ENCODE measurements around the gene RNF123. TPM values are rescaled to one million over a fixed set of nuclear protein-coding genes. Genes with fewer than 3 reads are reported as not detected.

Gene RNF123
- 21.3 and 22.3 TPM in 2 replicates for total RNA-seq

DNA sequence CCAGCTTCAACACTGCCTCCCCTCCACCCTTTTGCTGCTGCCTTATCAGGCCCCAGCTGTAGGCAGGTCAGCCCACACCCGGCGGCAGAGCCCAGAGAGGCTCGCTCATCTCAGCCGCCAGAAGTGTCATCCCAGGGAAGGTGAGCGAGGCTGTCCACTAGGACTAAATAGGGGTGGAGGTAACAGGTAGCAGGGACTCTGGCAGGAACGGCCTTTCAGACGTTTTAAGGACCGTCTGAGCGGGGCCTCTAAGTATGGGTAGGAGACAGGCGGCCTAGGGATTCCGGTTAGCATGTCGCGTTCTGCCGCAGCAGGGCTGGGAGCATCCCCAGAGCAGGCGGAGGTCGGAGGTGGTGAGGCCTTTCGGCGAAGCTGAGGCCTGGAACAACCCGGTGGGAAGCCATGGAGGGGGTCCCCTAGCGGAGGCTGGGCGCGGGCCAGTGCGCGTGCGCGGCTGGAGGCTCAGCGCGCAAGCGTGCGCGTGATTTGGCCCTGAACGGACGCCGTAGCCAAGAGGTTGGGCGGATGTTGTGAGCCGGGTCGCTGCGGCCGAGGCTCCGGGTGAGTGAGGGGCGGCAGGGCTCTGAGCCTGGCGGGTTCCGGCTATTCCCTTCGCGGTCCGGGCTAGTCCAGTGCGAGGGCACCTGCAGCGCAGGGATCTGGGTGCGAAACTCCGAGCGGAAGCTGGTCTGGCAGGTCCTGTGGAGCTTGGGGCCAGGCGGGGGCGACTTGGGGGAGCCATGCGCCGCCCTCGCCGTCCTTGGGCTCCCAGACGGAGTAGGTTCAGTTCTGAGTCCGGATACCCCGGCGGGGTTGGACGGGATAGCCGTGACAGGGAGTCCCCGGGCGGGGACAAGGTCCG, at the start of gene RNF123, which contains the start of gene MST1:
TSS of gene RNF123 (plus strand) at position 512 of the 862 bp plus-strand sequence. CDS start 1,609 bp downstream, outside the sequence.
TSS of gene MST1 (minus strand) at position 429 of the 862 bp plus-strand sequence. CDS start 783 bp downstream, outside the sequence.

DNA sequence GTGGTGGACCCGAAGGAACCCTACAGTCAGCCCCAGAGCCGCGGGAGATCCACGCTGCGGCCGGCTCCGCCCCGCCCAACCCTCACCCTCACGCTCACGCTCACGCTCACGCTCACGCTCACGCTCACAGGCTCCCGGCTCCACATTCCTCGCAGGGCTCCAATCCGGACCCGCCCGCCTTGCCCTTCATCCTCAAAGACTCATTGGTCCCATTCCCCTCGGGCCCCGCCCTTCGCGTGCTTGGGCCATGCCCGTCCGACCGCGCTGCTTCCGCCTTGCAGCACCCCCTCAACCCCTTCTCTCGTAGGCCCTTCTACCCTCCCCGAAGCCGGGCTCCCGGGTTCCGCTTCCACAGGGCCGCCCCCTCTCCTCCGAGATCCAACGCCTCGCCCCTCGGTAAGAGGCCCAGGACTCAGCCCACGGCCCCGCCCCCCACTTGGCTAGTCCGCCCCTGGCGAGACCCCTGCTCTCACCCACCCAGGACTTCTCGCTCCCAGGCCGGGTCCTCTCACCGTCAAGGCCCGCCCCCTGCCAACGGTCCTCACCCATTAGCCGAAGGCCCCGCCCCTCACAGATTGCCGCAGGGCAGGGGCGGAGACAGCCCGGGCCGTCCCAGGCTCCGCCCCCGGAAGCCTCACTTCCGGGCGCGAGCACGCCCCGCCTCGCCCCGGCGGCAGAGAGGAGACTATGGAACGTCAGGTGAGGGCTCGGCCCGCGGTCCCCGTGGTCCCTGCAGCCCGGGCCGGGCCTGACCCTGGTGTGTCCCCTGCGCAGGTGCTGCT, 15.5 kb upstream of the RNF123 start, which contains the start of gene APEH:
TSS of gene APEH (plus strand) at position 637 of the 782 bp plus-strand sequence. CDS start at position 688, 51 bp downstream.

DNA sequence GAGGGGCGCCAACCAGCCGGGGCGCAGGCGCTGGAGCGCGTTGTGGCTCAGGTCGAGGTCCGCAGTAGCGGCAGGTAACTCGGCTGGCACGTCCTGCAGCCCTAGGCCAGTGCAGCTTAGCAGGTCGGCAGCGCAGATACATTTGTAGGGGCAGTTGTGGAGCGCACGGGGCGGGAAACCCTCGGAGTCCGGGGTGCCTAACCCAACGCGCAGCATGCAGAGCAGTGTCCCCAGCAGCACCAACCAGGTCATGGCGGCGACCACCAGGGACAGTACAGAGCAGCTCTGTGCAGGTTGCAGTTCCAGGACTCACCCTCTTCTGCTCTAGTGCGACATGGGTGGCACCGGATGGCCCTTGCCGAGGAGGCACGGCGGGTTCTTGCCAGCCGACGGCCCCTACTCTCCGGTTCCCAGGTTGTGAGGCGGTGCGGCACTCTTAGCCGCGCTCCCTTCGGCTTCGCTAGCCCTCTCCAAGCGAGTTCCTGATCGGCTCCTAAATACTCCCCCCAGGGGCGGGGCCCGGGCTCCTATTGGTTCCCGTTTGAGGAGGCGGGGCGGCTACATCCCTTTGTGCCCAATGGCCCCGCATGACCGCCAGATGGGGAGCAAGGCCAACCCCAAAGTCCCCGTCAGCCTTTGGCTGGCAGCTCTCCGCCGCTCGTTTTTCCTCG, 30.0 kb downstream of the RNF123 start, which contains the start of gene AMIGO3:
TSS of gene AMIGO3 (minus strand) at position 471 of the 671 bp plus-strand sequence. CDS start at position 252, 219 bp downstream.

DNA sequence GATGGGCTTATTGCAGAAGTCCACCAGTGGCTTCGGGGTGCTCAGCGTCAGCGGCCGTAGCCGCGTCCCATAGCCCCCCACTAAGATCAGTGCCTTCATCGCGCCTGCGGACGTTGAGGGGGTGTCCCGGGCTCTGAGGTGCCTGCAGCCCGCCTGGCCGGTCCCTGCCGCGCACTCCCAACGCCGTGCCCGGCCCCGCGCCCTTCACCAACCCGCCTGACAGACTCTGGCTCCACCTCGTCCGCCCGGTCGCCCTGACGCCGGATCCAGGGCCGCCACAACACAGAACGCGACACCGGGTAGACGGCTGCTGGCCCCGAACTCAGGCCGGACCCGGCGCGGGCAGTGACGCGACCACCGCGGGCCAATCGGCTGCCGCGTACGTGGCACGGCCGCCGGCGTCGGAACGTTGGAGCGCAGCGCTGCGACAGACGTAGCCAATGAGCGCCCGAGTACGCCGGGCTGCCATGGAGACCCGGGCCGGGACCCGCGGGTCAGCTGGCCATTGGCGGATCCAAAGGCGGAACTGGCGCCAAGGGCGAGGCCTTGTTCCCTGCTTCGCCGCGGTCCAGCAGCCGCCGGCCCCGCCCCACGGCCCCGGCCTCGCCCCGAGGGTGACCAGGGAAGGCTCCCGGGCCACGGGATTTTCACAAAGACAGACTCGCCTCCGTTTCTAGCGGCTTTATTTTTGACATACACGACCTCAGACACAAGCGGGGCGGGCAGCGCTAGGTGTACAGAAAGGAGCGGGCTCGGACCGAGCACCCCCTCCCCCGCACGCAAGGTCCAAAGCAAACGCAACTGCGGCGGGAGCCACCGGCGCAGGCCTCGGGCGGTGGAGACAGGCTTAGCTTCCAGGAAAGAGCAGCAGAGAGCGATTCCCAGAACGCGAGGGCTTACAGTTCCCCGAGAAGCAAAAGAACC, 34.5 kb downstream of the RNF123 start, which contains the start of gene GMPPB:
TSS of gene GMPPB (minus strand) at position 324 of the 924 bp plus-strand sequence. CDS start at position 99, 225 bp downstream.

Other genes starting within 250 kb of the RNF123 start
- 39.5 and 53.8 TPM in 2 replicates for gene DAG1, start 219.3 kb upstream of the RNF123 start, total RNA-seq
- gene BSN, start 135.1 kb upstream of the RNF123 start, total RNA-seq = under 0.01 TPM in 2 replicates
- gene APEH, start 15.2 kb upstream of the RNF123 start, total RNA-seq = 127 and 160 TPM in 2 replicates
- gene MST1, start 83 bp upstream of the RNF123 start, total RNA-seq = 1.5 and 6.5 TPM in 2 replicates
- gene AMIGO3, start 30.1 kb downstream of the RNF123 start, total RNA-seq = 0.28 TPM in 1 of 2 replicates, not detected in the other
- gene GMPPB, start 34.4 kb downstream of the RNF123 start, total RNA-seq = 28.5 and 70.7 TPM in 2 replicates
- gene IP6K1, start 97.0 kb downstream of the RNF123 start, total RNA-seq = 27.6 and 39.5 TPM in 2 replicates
- not detected in 2 replicates for gene CDHR4, start 110.3 kb downstream of the RNF123 start, total RNA-seq
- 4.6 and 5.4 TPM in 2 replicates for gene INKA1, start 113.7 kb downstream of the RNF123 start, total RNA-seq
- gene UBA7, start 124.4 kb downstream of the RNF123 start, total RNA-seq = 24.7 and 55.2 TPM in 2 replicates
- 1.4 and 9.0 TPM in 2 replicates for gene TRAIP, start 167.0 kb downstream of the RNF123 start, total RNA-seq
- gene CAMKV, start 180.3 kb downstream of the RNF123 start, total RNA-seq = under 0.01 TPM in 1 of 2 replicates, not detected in the other
- gene MST1R, start 214.3 kb downstream of the RNF123 start, total RNA-seq = 0.85 and 0.96 TPM in 2 replicates
- 12.7 and 19.2 TPM in 2 replicates for gene MON1A, start 240.3 kb downstream of the RNF123 start, total RNA-seq

All from regular cardiac myocyte (primary cell).